ENCODE results near the gene PRDM16. TPM values are rescaled to one million over a fixed set of nuclear protein-coding genes. Genes with fewer than 3 reads are reported as not detected.

Gene PRDM16
- total RNA-seq, 2 donors from 2014 or later, result 0.79 to 6.1 TPM

DNA sequence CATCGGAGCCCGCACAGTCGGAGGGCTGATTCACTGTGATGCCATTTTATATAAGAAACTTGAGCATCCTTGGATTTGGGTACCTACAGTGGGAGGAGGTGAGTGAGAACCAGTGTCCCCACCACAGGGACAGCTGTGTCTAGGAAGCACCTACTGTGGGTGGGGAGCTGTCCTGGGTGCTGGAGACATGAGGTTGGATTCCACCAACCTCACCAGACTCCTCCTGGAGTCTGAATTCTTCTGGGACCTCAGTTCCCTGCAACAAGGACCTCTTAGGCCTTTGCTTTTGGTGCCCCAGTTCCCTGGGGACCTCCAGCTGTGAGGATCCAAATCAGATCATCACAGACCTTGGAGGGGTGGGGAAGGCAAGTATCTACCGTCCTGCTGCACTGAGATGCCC is 188.8 kb downstream of the PRDM16 start:
- Histone ChIP-seq H3K4me1 (no peaks in the 10 kb centered on the region), H3K4me3 (no peak overlapping the region), H3K36me3 (no peaks in the 10 kb centered on the region), H3K27ac (no peak overlapping the region), H3K9ac (ENCODE audit: low read depth in 2 of 2, low read length in 2 of 2) (no peak overlapping the region), H3K27me3 (no peaks in the 10 kb centered on the region), H3K9me3 (no peaks in the 10 kb centered on the region)
- intact Hi-C loops (cut with DNase I), result no loop called here
- DNase-seq, result no peak
- TF ChIP-seq, protein P1, sequence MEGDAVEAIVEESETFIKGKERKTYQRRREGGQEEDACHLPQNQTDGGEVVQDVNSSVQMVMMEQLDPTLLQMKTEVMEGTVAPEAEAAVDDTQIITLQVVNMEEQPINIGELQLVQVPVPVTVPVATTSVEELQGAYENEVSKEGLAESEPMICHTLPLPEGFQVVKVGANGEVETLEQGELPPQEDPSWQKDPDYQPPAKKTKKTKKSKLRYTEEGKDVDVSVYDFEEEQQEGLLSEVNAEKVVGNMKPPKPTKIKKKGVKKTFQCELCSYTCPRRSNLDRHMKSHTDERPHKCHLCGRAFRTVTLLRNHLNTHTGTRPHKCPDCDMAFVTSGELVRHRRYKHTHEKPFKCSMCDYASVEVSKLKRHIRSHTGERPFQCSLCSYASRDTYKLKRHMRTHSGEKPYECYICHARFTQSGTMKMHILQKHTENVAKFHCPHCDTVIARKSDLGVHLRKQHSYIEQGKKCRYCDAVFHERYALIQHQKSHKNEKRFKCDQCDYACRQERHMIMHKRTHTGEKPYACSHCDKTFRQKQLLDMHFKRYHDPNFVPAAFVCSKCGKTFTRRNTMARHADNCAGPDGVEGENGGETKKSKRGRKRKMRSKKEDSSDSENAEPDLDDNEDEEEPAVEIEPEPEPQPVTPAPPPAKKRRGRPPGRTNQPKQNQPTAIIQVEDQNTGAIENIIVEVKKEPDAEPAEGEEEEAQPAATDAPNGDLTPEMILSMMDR (IDR thresholded peaks at IDR 0.05), result no peak

DNA sequence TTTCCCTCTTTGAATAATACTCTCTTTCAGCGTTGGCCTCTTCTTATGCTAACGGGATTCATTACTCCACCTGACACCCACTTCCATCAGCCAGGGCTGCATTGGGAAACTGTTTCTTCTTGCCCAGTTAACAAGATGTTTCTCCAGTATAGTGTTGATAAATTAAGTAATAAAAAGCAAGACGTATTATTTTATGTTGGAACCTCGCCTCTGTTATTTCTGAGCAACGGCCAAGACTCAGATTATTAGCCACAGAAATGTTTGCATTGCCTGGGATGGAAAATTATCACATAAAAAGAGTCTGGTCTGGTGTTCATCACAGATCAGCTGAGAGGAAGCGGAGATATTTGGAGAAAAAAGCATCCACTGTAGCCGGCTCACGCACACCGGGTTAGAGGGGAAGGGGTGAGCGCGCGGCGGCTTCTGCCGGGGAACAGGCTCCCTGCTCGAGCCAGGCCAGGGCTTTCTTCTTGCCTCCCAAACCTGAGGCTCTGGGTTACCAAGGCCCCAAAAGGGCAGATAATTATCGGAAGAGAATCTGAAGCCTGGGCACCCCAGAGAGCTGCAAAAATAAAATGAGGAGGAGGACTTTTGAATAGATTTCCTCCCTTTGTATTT is 189.5 kb downstream of the PRDM16 start:
- DNase-seq, result no peak
- no peak overlapping the region for H3K4me3 ChIP-seq
- H3K9ac ChIP-seq (ENCODE audit: low read depth in 2 of 2, low read length in 2 of 2), result no peak overlapping the region
- TF ChIP-seq, protein P1 (IDR thresholded peaks at IDR 0.05), result no peak
- H3K27ac ChIP-seq, result no peak overlapping the region
- H3K9me3 ChIP-seq, result no peaks in the 10 kb centered on the region
- no peaks in the 10 kb centered on the region for H3K4me1 ChIP-seq
- H3K27me3 ChIP-seq, result no peaks in the 10 kb centered on the region
- no peaks in the 10 kb centered on the region for H3K36me3 ChIP-seq
- intact Hi-C loops (cut with DNase I), result no loop called here

DNA sequence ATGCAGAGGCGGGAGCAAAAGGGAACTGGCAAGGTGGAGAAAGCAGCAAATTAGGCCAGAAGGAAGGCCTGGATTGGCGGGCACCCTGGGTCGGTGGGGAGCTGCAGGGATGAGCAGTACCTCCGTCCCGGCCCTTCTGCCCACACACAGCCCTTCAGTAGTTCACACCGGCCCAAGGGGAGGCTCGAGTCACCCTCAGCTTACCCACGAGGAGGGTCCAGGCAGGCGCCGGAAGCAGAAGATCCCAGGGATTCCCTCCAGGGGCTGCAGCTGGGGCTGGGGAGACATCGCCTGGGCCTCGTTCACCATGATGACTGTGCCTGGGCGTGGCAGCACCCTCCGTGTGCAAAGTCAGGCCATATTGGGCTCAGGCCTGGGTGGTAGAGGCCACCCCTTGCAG is 190.0 kb downstream of the PRDM16 start:
- no peaks in the 10 kb centered on the region for H3K4me1 ChIP-seq
- TF ChIP-seq, protein P1 (IDR thresholded peaks at IDR 0.05), result no peak
- no peak overlapping the region for H3K9ac ChIP-seq (ENCODE audit: low read depth in 2 of 2, low read length in 2 of 2)
- H3K27me3 ChIP-seq, result no peaks in the 10 kb centered on the region
- no peak for DNase-seq
- no peaks in the 10 kb centered on the region for H3K36me3 ChIP-seq
- no peak overlapping the region for H3K4me3 ChIP-seq
- no peaks in the 10 kb centered on the region for H3K9me3 ChIP-seq
- intact Hi-C loops (cut with DNase I), result no loop called here
- no peak overlapping the region for H3K27ac ChIP-seq

DNA sequence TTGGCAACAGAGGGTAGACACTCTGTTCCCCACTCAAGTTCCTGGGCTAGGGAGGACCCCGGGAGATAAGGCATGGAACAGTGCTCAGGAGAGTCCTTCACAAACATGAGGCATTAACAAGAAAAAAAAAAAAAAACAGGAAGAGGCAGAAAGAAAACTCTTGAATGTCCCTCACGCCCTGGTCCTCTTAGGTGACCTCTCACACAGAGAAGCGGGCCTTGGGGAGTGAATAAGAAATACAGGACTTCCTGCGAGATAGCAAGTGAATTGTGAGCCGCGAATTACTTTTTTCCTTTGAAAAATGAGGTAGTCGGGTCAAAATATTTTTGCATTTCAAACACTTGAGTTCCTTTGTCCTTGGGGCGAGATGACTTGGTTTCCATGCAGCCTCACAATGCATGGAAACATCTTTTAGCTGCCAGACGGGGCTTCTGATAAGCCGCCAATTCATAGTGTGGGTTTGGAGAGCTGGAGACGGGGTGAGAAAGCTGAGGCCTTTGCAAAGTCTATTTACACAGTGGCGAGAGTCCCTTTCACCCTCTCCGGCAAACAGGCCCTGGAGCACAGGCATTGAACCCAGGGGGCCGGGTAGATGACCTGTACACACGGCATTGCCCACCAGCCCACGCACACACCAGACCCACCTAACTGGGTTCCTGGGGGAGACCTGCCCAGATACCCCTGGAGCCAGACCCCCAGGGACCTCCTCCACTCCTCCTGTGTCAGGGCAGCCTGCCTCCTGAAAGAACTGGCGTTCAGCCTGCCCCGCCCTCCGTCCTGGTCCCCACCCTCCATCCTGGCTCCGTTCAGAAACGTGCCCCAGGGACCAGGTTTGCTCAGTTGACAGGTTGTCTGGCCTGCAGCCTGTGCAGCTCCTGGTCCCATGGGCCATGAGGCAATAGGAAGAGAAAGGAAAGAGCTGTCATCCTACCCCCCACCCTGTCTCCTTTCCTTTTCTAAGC is 192.3 kb downstream of the PRDM16 start:
- no peaks in the 10 kb centered on the region for H3K36me3 ChIP-seq
- intact Hi-C loops (cut with DNase I), result no loop called here
- no peak overlapping the region for H3K27ac ChIP-seq
- no peak overlapping the region for H3K9ac ChIP-seq (ENCODE audit: low read depth in 2 of 2, low read length in 2 of 2)
- H3K4me3 ChIP-seq, result no peak overlapping the region
- no peaks in the 10 kb centered on the region for H3K27me3 ChIP-seq
- no peaks in the 10 kb centered on the region for H3K9me3 ChIP-seq
- TF ChIP-seq, protein P1 (IDR thresholded peaks at IDR 0.05), result no peak
- no peak for DNase-seq
- no peaks in the 10 kb centered on the region for H3K4me1 ChIP-seq

DNA sequence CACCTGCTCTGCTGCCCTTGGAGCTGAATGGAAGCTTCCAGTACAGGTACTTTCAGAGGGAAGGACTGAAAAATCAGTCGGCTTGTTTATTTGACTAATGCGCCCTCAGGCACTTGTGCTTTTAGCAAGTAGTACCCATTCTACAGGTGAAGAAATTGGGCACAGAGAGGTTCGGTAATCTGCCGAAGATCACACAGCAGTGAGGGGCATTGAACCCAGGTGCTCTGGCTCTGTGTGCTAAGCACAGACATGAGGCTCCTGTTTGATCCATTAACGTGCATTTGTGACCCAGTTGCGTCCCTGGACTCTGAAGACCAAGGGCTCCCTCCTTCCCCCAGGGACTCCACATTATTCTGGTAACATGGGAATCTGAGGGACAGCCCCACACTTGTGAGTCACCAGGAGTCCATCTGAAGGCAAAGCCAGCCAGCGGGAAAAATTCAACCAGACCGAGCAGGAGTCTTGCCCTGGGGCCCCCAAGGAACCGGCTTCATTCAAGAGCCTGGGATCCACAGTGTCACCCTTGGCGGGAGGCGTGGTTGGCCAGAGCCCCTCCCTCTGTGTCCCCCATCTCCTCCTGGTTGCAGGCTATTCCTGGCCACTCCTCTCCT is 193.1 kb downstream of the PRDM16 start:
- no peaks in the 10 kb centered on the region for H3K9me3 ChIP-seq
- H3K9ac ChIP-seq (ENCODE audit: low read depth in 2 of 2, low read length in 2 of 2), result no peak overlapping the region
- TF ChIP-seq, protein P1 (IDR thresholded peaks at IDR 0.05), result no peak
- H3K4me1 ChIP-seq, result no peaks in the 10 kb centered on the region
- no peaks in the 10 kb centered on the region for H3K27me3 ChIP-seq
- H3K4me3 ChIP-seq, result no peak overlapping the region
- intact Hi-C loops (cut with DNase I), result no loop called here
- DNase-seq, result no peak
- no peaks in the 10 kb centered on the region for H3K36me3 ChIP-seq
- no peak overlapping the region for H3K27ac ChIP-seq

All from colonic mucosa (tissue), 4 donors.